NCI-H1930 (cell line): ENCODE data around the gene DOCK2.
"Not testable (repeated sequence)": the region's sequence is repeated elsewhere in the genome, so short reads cannot be mapped to it uniquely, and the experiment has no call there.

ENCODE experiments used
- DNase-seq, 2 experiments: peaks; one replicate each; lab custom pipeline; 2025; lab: John Stamatoyannopoulos, UW

DOCK2 gene

DNA sequence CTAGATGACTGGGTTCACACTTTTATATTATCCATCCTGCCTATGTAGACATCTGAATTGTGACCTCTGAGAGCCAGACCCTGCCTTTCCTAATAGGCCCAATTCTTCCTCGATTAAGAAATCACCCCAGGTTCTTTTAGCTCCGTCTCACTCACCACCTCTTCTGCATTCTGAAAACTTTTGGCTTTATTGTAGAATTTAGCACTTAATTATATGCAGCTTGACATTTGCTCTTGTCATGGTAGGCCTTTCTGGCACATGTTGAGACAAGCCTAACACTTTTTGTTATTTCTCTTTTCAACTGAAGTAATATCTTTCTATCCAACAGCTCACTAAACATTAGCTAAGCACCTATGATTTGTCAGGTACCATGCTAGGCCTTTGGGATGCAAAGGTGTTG lies 180.0 kb downstream of the DOCK2 start:
- DNase-seq: no peak

- DNase-seq: no peak
Measured at GRCh38 chr5:169826618-169827017, 189.5 kb downstream of the DOCK2 start.

DNA sequence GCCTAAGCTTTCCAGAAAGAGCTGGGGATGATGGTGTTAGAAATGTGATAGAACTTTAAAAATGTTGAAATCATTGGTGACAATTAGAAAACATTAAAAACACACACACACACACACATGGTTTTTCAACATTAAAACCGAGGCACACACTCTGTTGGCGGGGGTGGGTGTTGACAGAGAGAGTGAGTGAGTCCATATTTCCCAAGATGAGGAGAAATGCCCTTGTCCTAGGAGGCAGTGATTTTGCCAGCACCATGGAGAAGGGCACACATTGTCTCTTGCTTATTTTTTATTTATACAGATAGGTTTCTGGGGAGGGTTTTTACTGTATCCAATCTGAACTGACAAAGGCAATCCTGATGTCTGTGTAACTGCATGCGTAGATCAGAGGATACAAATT lies 190.7 kb downstream of the DOCK2 start:
- no peak for DNase-seq

GRCh38 chr5:169828385-169828784 lies 191.3 kb downstream of the DOCK2 start:
- no peak for DNase-seq

- DNase-seq: peak; percentile 61 to 63
Measured at GRCh38 chr5:169831331-169831730, 194.3 kb downstream of the DOCK2 start.

DNA sequence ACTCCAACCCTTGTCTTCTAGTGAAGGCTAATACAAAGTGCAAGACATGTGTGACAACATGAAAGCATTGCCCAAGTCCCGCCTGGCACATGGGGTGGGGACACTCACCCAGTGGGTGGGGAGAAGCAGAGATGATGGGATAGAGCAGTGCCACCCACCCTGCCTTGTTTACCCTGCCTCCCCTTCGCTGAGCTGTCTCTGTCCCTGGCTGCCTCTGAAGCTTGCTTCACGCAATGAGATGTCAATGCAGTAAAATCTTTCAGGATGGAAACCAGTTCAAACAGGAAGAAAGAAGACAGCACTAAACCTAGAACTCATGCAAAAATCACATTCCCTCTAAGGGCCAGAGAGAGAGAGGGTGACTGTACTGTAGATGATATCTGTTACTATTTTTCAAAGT lies 195.2 kb downstream of the DOCK2 start:
- no peak for DNase-seq

DNA sequence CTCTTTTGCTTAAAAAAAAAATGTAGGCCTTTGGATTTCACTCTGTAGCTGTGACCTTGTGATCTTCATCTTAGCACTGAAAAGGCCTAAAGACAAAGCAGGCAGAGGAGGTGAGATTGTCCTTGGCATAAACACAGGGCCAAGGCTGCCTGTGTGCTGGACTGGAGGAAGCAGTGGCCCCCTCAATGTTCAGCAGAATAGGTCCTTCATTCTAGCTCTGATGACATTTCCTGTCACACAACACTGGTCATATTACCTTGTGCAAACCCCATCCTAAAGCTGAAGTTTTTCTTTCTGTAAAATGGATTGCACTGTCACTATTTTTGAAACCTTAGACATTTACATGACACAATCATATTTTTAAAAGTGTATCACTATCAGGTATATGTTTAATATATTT lies 195.8 kb downstream of the DOCK2 start:
- DNase-seq: no peak

GRCh38 chr5:169833681-169834292 lies 196.7 kb downstream of the DOCK2 start:
- DNase-seq: not testable (repeated sequence)

- DNase-seq: not testable (repeated sequence)
Measured at GRCh38 chr5:169834540-169834939, 197.5 kb downstream of the DOCK2 start.

DNA sequence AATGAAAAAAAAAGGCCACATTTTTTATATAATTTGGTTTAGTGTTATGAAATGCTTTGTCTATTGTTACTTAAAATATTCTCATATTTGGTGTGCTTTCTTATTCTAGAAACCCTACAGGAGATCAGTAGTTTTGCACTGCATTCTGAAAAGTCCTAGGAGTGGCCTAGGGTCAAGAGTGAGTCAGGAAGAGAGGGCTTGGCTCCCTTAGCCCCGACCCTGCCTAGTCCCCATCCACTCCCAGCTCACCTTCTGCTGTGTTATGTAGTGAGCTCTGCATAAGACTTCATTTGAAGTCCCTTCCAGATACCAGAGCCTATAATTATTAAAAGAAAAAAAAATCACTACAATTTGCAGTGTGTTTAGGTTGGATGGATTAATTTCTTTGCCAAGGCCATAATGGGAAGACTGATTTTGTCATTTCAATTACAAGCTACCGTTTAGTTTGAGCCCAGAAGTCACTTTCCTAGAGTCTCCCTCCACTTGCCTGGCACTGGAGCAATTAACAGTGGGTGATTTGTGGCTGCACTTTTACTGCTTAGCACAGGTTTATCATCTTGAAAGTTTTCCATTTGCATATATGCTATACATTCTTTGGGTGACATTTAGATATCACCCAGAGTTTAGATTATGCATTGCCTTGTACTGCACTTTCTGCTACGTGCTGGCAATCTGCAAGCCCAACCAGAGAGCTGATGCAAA lies 199.9 kb downstream of the DOCK2 start:
- DNase-seq: no peak

- DNase-seq: no peak
Measured at GRCh38 chr5:169837686-169838085, 200.6 kb downstream of the DOCK2 start.

DNA sequence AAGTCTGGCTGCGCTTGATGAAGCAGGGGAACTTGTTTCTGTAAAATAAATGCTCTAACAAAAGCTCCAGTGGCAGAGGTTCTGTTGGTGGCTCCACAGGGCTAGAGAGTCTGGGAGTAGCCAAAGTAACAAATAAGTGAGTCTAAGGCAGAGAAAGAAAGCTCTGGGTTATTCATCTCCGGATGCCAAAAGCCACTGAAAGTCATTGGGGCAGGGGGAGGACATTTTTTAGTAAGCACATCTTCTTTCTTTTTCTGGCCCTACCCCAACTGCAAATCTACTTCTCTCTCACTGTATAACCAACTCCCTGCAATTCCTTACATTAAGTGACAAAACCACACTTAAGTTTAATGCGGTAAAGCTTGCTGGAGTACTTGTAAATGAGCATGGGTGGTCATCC lies 201.6 kb downstream of the DOCK2 start:
- DNase-seq: no peak

DNA sequence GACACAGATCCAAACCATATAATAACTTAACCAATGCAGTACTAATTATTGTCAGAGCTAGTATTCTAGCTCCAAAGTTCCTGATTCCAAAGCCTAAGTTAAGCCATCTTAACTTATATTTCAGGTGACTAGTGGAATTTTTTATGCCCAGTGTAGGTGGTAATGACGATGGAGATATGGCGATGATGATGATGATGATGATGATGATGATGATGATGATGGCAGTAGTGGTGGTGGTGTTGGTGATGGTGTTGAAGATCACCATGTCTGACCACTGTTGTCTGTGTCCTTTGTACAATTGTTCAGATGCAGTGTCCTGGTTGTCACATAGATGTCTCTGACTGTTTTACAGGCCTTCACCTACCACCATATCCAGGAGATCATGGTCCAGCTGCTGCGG lies 203.3 kb downstream of the DOCK2 start:
- no peak for DNase-seq

GRCh38 chr5:169842699-169843098 lies 205.6 kb downstream of the DOCK2 start:
- DNase-seq: no peak

DNA sequence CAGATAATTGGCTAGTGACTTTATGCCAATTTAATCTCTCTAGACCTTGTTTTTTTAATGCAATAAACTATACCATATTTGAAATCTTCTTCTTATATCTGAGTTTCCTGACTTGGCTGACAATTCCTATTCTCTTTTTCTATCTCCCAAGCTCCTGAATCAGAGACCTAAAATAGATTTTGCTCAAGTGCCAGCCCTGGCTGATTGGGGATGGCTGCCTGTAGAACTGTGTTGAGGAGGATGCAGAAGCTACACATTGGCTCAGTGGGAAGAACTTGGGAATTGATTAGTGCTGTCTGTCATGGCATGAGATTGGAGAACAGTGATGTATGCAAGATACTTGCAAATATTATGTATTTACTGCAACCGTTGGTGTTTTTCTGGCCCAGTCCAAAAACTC lies 210.4 kb downstream of the DOCK2 start:
- no peak for DNase-seq

DNA sequence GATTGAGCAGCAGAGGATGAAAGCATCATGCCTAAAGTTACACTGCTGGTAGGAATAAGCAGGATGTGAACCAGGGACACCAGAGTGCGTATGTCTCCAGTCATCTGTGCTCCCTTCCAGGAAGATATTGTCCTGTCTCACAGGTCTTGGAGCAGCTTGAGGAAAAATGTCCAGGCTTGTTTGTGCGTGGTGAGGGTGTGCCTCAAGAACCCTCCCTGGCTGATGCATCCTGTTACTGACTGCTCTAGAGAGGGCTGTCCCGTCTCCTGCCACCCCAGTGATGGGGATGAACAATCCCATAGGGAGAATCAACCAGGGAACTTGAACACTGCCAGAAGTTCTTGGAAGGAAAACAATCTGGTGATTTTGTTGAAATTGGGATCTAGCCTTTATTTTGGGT lies 211.2 kb downstream of the DOCK2 start:
- no peak for DNase-seq

DNA sequence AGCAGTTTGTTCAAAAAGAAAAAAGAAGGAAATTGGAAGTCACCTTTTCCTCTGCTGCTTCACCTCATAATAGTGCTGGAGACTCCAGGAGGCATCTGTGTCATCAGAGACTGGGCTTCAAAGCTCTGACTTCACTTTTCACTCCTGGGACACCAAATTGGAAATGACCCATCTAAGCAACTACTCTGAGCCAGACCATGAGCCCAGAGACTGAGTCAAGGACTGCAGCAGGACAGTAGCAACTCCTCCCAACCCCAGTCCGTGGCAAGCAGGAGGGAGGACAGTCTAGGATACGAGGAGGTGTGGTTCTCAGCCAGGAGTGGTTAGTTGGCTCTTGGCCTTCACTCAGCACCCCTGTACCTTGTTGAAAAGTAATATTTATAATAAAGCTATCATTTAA lies 211.7 kb downstream of the DOCK2 start:
- DNase-seq: no peak

DNA sequence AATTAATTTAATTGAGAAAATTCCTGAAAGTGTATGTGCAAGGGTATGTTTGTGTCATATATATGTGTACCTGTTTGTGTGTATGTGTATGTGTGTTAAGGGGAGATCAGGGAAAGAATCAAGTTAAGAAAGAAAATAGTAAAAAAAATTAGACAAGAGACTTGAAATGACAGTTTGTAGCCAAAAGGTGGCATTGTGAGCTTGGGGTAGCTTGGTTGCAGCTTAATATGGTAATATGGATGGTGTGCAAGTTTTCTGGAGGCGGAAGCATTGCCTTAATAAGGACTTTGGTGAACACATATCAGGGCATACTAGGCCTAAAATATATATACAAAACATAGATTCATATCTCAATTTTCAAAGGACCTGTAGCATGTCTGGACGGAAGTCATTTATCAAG lies 213.3 kb downstream of the DOCK2 start:
- no peak for DNase-seq

DNA sequence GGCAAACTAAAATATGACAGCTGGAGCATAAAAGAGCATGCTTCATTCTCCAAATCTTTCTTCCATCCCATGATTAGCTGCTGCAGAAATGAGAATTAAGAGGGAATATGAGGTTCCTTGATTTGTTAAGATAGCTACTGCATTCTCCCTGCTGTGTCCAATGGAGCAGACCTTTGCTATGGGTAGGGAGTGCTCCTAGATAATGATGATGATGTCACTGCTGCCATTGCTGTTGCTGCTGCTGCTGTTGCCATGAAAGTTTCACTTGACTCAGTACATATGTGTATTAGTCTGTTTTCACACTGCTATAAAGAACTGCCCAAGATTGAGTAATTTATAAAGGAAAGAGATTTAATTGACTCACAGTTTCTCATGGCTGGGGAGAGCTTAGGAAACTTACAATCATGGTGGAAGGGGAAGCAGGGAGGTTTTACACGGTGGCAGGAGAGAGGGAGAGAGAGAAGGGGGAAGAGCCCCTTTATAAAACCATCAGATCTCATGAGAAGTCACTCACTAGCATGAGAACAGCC lies 214.3 kb downstream of the DOCK2 start:
- DNase-seq: no peak

DNA sequence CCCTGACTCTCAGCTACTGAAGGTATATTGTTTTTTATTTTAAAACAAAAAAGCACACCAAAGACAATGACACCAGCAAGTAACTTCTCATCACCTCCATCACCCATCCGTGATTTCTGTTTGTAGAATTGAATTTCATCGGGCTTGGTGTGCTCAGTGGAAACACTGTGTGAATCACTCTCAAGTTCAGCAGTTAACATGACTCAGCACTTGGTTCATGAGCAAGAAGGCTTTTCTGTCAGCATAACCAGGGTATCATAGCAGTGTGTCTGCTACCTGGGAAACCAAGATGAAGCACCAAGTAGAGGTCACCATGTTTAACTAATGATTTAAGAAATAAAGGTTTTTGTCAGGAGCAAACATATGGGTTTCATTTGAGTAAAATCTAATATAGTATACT lies 219.5 kb downstream of the DOCK2 start:
- no peak for DNase-seq

- DNase-seq: peak; percentile 10 to 23
Measured at GRCh38 chr5:169860585-169860984, 223.5 kb downstream of the DOCK2 start.

DNA sequence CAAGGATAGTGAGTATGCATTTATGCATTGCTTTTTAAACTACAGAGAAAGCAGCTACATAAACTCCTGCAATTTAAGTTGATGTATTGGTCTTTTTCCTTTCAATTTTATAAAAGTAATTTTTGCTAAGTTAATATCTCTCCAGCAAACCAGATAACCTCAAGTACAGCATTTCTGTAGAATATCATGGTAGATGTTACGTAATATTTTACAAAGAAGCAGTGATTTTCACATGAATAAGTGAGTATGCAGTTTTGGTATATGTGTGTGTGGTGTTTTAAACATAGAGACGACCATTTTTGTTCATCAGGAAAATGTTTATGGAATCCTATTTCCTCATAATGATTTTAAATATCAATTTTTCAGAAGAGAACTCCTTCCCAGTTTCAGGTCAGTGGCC lies 224.4 kb downstream of the DOCK2 start:
- no peak for DNase-seq

GRCh38 chr5:169861934-169862333 lies 224.9 kb downstream of the DOCK2 start:
- DNase-seq: no peak

GRCh38 chr5:169862391-169862811 lies 225.3 kb downstream of the DOCK2 start:
- DNase-seq: no peak
